GM20431 (cell line): ENCODE measurements around the gene MATN3.

Experiments
- in situ Hi-C: fragments of 300-500 bp; cut with MseI, MboI; formaldehyde crosslinking; loops from one replicate; pipeline ENCODE4 v1.15.0; 2020; ENCODE audit warnings: low sequenced_read_pairs; ENCODE audit not compliant: unreplicated experiment

MATN3 gene

DNA sequence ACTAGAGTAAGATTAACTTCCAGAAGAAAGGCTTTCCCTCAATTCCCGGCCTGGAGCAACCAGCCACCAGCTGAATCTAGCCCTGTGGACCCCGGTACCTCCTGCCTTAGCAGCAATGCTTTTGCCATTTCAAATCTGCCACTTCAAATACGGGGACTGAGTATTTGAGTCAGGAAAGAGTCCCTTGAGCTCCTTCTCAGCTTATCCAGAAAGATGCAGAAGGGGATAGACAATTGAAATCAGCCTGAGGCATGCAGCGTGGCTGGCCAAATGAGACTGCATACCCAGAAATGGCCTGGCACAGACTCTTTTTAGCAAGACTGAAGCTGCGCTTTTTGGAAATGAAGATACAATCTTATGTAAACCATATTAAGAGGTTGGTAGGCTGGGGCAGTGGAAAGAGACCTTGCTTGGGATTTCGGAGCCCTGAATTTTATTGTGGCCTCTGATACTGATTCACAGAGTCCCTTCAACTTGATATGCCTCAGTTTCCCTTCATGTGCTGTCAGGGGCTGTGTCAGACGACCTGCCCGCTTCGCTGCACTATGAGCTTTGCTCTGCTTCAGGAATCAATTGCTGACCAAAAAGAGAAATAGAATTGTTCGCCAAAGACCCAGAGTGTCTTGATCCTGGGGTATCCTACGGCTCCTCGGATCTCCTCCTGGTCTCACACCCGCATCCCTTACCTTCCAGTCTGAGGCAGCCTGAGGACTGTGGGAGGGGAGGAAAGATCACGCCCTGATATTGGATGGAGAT is 1.0 kb downstream of the MATN3 start:
- in situ Hi-C loops: loop anchor here (10.0 kb wide), 1 partner anchor 83 kb away; no protein-coding TSS in a partner anchor

DNA sequence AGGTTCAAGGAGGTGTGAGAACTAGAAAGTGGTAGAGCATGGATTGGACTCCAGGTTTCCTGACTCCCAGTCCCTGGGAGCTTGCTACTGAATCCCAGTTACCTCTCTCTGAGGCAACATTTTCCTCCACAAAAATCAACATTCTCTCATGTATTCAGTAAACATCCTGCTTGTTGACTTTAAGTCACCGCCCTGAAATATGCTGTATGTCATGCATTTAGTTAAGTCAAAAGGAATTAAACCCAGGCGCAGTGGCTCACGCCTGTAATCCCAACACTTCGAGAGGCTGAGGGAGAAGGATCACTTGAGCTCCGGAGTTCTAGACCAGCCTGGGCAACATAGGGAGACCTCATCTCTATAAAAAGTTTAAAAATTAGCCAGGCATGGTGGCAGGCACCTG is 3.8 kb downstream of the MATN3 start:
- in situ Hi-C loops: no loop called here

DNA sequence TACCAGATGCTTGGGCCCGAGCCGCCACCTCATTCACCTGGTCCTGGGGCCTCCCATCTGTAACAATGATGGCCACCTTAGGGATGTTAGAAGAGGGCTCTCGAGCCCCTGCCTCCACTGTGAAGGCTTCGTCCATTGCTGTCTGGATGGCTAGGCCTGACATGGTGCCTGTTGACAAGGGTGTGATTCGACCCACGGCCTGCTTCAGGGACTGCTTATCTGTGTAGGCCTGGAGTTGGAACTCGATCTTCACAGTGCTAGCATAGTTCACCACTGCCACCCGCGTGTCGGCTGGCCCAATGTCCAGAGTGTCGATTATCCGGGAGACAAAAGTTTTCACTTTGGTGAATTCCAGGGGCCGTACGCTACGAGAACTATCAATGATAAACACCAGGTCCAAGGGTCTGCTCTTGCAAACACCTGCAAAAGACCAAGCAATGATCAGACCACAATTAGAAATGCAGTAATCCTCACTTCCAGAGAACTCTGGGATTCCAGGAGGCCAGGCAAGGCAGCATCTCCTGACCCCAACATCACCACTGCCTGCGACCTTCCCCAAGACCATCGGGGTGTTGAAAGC is 6.5 kb downstream of the MATN3 start:
- in situ Hi-C loops: no loop called here

DNA sequence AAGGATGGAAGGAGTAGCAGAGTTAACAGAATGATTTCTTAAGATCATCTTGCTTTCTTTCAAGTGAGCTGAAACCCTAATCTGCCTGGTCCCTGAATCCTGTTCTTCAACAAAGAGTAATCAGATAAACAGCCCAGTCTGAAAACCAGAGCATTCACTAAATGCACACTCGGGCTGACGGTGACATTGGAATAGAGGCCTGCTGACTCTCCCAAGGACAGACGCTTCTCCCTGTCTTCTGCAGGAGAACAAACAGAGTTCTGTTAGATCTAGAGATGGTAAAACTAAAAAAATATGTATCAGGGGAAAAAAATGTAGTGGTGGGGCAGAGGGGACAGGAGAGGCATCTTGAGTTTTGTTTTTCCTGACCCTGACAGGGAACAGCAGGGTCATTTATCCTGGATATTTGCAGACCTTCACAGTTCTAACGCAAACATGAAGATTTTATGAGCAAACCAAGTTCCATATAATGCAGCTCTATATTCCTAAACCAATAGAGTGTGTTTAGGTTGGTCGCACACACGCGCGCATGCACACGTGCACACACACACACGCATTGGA is 7.3 kb downstream of the MATN3 start:
- in situ Hi-C loops: no loop called here

DNA sequence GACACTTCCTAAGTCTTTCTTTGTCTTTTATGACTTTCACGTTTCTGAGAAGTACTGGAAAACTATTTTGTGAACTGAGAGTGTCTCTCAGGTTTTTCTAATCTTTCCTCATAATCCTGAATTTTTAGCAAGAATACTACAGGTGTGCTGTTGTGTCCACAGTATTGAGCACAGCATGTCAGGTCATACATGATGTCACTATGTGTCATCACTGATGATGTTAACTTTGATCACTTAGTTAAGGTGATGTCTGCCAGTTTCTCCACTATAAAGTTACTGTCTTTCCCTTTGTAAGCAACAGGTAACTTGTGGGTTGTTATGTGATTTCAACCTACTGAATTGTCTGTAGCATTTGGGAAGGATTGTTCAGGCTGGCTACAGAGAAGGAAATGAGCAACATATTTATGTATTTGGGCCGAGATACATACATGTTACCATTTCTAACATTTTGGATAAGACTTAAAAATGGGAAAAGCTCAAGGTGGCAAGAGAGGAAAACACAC is 11.1 kb downstream of the MATN3 start:
- in situ Hi-C loops: no loop called here

DNA sequence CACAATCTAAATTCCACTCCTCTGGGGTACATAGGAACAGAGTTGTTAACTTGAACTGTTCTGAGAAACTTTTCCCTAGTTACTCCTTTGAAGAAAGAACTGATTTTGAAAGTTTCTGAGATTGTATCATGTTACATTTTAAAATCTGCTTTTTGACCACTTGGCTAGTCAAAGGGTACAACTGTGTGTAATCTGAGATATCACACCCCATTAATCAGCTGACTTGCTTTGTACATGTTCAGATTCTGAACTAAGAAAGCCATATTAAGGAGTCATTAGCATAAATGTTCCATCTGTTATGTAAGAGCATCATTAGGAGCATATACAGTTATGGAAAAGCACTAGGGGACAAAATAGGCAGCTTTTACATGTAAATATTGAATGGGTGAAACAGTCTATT is 18.7 kb downstream of the MATN3 start:
- in situ Hi-C loops: no loop called here

DNA sequence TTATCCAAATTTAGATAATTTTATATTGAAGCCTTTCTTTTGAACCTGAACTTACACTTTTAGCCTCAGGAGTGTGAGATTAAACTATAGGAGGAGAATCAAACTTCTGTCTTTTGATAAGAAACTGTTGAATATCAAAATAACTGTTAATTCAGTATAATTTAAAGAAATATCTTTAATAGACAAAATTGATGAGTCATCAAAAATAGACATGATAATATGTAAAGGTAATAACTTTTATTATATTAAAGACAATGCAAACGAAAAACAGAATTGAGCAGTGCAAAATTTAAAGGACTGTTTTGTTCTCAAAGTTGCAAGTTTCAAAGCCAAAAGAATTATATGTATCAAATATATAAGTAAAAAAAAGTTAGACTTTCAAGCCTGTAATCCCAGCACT is 20.6 kb downstream of the MATN3 start:
- in situ Hi-C loops: no loop called here

DNA sequence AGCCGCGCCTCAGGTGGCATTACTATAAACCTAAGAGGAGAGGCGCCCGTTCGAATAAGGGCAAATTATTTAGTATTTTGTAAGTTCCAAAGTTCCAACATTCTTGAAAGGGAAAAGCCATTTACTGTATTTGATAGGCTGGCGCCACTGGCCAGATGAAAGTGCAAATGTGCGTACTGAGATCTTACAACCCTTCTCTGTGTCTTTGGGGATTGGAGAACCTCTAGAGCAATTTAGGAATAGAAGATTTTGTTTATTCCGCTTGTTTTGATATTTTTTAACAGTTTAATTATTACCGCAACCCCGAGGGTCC is 22.1 kb downstream of the MATN3 start:
- in situ Hi-C loops: no loop called here

DNA sequence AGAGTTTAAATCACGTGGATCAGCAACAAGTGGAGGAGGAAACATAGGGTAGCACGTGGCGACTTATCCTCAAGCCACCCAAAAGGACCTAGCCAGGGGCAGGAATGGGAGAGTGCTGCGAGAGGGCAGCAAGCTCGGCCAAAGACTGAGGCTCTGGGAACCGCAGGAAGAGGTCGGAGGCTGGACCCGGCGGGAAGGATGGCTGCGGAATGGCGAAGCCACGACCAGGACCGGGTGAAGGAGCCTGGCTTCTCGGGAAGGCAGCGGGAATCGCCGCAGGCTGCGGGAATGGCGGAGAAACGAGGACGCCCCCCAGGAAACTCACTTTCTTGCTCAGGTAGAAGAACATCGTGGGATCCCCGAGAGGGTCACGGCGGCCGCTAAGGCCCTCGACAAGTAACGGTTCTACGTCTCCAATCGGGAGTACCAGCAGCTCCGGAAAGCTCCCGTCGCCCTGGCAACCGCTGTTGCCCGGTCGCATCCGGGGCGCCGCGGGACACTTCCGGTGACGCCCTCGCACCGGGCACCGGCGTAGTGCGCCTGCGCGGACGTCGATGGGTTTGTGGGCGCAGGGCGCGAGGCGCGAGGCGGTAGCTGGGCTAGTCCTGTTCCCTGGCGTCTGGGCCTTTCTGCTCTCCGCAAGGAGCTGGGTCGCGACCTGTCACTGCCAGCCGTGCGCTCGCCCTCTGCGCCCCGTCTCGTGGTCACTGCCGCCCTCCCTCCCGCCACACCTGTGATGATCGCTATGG is 22.6 kb downstream of the MATN3 start, which contains the start of gene WDR35:
WDR35 (minus strand) TSS at position 439 of the 749 bp plus-strand sequence; CDS start at position 349, 90 bp downstream.
- in situ Hi-C loops: no loop called here

DNA sequence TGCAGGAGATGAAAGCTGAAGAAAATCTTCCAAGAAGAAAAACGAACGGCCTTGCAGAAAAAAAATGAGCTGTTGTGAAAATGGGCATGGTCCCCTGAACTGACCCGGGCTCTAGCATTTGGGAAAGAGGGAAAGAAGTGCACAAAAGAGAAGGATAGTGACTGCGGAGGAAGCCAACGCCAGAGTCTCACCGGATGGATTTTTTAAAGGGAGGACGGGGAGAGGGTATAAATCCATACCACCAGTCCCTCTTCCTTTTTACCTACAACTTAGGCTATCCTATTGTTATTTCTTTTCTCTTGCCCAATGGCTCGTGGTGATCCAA is 23.2 kb downstream of the MATN3 start:
- in situ Hi-C loops: no loop called here

DNA sequence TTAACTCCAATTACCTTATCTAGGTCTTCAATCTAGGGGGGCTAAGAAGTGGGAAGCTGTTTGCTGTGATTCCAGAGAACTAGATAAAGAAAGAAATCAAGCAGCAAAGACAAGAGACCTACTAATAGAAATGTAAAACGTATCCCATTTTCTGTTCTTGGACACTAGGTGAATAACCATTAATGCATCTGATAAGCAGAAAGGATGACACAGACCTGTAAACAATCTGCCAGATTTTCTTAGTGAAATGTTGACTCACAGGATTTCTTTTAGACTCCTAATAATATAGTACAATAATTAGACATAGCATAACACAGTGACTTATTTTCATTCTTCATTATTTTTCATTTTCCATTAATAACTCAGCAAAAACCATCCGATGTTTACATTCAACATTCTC is 23.9 kb downstream of the MATN3 start:
- in situ Hi-C loops: no loop called here

DNA sequence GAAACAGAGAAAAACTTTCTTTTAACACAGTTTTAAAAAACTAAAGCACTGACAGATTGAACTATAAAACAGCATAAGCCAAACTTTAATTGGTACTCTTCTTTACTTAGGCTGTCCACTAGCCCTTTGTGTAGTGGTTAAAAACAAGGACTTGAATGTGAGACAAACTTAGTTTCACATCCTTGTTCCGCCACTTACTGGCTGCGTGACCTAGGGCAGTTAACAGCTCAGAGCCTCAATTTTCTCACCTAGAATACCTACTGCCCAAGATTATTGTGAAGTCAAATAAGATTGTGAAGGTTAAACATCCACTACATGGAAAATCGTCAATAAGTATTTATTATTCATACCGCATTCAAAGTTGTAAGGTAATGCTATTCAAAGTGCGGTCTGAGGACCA is 24.5 kb downstream of the MATN3 start:
- in situ Hi-C loops: no loop called here

DNA sequence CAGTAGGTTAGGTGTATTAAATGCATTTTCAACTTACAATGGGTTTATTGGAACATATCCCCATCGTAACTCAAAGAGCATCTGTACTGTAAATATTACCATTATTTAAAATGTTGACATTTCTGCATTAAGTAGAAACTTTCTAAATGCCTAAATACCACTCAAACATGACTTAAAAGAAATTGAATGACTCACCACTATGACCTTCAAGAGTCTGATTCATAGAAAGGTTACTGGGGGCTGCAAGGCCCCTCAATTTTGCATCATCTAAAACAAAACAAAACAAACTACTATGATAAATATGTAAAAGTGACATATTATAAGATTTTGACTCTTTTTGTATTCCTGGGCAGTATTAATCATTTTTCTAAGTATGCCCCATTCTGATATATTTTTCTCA is 30.2 kb downstream of the MATN3 start:
- in situ Hi-C loops: no loop called here

DNA sequence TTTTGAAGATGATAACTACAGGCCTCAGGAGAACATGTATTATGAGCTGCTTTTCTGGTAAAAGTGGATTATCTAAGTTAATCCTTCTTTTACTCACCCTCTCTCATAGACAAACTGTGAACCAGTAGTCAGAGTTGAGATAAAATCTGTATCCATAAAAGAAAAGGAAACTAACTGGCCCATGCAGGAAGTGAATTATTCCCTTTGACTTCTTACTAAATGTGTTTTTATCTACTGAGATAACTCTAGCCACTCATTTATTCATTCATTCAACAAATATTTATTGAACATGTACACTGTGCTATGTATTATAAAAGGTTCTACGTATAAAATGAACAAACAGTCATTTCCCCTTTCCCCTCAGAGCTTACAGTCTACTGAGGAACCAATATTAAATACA is 32.5 kb downstream of the MATN3 start:
- in situ Hi-C loops: no loop called here

DNA sequence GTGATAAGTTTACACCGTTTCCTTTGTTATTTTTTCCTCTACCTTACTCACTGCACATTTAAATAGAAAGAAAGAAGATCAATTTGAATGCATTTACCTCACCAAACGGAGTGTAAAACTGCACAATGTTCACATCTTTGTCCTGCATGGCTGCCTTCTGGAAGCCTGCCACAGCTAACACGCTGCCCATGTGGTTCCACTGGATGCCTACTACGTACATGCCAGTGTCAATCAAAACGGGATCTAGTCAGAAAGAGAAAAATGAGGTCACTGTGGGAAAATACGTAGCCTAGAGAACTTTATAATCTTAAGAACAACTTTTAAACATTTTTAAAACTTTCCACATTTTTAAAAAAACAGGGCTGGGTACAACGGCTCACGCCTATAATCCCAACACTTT is 39.0 kb downstream of the MATN3 start:
- in situ Hi-C loops: no loop called here

DNA sequence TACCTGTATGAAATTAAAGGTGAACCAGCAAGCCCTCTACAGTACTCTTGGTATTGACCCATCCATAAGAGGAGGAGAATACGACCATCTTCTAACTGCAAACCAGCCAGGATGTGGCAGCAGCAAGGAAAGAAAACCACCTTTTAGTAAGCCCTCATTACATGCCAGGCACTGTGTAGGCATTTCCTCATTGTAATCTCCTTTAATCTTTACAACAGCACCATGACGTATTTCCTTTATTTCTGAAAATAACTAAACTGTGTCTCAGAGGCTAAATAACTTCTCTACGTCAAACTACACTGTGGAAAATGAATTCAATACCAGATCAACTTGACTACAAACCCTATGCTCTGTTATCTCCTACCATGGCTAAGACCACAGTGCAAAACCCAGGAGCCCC is 40.8 kb downstream of the MATN3 start:
- in situ Hi-C loops: no loop called here

DNA sequence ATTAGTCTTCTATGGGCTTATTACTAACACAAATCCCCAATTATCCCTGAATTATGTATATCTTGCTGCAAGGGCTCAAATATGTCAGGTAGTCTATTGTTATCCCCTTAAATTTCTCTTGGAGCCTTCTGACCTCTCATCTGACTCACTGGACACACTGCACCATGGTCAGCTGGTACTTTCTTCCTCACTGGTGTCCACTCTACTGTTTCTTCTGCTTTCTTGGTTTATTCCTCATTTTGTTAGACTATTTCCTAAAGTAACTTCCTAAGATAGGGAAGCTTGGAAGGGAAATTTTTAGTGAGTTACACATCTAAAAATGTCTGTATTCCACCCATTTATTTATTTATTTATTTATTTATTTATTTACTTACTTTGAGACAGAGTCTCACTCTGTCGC is 49.1 kb downstream of the MATN3 start:
- in situ Hi-C loops: no loop called here

DNA sequence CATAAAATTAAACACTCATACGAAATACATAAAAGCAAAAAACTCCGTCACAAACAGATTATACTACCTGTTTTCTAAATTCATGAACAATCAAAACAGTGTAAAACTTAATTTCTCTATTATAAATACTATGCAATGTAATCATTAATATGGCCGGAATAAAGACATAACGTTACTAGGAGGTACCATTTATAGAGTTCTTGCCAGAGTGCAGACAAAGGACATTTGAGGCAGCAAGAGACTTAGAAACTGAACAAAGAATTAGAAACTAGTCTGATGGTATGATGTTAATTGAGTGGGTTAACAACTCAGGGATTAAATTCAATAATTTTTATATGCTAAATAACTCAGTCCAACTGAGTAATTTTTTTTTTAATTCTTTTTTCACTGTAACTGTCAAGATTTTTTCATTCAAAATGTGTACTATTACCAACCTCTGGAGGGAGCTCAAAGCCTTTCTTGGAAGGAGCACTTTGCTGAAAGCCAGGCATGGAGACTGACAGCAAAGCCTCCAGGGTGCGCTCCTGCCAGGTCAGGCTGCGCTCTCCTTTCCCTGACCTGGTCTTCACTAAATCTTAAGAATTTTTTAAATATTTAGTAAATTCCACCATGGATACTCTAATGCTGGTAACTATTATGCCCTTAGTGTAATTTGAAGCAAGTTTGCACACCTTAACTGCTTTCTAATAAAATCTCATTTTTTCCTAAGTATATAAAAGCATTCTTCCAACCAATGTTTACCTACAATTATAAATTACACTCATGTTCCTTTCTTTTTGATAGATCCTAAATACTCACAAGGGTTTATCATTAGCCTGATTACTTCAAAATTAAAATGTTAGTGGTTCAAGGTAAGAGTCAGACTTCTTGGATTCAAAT is 56.7 kb downstream of the MATN3 start:
- in situ Hi-C loops: no loop called here

DNA sequence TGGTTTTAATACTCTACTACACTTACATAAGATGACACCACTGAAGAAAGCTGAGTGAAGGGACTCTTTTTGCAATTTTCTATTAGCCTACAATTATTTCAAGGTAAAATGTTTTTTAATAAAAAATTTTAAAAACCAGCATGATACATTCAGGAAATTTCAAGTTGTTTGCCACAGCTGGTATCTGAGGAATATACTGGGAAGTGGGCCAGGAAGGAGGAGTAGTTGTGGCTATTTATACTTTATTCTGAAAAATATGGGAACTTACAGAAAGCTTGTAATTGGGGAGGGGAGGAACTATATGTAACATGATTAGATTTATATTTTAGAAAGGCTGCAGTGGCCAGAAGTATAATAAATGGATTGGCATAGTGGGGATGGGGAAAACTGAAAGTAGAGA is 63.4 kb downstream of the MATN3 start:
- in situ Hi-C loops: no loop called here
